GM12865 (cell line): Measurements from ENCODE around the gene SENP1.

Source experiments
- DNase-seq: peaks from one replicate; pipeline ENCODE4 v3.0.0; 2010; ENCODE audit warnings: low read depth
- H3K4me3 ChIP-seq: 2 replicates; pipeline ENCODE4 v1.5.1; 2011; ENCODE audit warnings: mild to moderate bottlenecking, low read depth, low read length, control low read depth
- TF ChIP-seq, protein P1 (sequence below): IDR thresholded peaks from 2 replicates; pipeline ENCODE4 v1.5.1; 2011; ENCODE audit warnings: low read length, control low read depth, low read depth, inconsistent platforms; ENCODE audit not compliant: insufficient read depth; ENCODE audit errors: missing control alignments

The SENP1 gene

DNA sequence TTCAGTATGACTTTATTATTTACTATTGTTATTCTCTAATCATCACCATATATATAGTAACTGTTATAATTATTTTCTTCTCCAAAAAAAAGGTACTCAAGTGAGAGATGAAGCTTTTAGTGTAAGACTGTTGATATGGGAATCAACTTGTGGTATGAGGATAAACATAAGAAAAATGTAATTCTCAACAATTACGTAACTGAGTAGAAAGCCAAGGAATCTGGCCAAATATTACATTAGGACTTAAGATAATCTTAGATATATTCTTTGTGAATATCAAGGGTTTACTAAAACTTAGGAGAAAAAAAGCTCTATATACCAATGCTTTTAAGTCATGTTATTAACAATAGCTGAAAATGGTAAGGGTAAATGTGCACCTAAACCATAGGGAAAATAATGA lies 13.3 kb downstream of the SENP1 start:
- no peak for DNase-seq
- TF ChIP-seq, protein P1, sequence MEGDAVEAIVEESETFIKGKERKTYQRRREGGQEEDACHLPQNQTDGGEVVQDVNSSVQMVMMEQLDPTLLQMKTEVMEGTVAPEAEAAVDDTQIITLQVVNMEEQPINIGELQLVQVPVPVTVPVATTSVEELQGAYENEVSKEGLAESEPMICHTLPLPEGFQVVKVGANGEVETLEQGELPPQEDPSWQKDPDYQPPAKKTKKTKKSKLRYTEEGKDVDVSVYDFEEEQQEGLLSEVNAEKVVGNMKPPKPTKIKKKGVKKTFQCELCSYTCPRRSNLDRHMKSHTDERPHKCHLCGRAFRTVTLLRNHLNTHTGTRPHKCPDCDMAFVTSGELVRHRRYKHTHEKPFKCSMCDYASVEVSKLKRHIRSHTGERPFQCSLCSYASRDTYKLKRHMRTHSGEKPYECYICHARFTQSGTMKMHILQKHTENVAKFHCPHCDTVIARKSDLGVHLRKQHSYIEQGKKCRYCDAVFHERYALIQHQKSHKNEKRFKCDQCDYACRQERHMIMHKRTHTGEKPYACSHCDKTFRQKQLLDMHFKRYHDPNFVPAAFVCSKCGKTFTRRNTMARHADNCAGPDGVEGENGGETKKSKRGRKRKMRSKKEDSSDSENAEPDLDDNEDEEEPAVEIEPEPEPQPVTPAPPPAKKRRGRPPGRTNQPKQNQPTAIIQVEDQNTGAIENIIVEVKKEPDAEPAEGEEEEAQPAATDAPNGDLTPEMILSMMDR, result no peak
- H3K4me3 ChIP-seq, result no peak overlapping the region

DNA sequence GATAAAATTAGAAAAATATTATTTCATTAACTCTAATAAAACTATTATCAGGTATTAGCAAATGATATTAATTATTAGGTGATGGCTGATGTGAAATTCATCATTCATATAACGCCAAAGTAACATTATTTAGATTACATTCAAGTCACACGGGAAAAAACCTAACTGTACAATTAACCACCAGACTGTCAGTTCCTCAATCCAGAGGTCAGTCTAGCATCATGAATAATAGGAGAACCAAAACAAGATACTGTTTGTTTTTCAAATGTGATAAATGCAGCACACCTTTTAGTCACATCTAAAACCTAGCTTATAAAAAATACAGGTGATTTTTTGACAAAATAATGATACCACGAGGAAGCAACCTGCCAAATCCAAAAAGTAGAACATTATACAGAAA lies 19.6 kb downstream of the SENP1 start:
- TF ChIP-seq, protein P1, result no peak
- DNase-seq, result no peak
- H3K4me3 ChIP-seq, result no peak overlapping the region

DNA sequence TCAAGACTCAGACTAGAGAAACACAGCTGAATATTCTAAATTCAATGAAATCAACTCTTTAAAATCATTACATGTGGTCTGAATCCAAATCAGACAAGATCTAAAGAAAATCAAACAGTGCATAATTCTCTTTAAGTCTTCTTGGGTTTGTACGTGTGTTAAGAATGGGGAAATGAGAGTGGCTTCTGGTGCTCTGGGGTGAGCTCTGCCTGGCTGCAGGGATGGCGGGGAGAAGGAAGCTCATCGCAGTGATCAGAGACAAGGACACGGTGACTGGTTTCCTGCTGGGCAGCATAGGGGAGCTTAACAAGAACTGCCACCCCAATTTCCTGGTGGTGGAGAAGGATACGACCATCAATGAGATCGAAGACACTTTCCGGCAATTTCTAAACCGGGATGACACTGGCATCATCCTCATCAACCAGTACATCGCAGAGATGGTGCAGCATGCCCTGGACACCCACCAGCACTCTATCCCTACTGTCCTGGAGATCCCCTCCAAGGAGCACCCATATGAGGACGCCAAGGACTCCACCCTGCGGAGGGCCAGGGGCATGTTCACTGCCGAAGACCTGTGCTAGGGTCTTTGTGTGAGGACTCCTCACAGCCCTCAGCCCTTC lies 20.9 kb downstream of the SENP1 start:
- no peak overlapping the region for H3K4me3 ChIP-seq
- no peak for DNase-seq
- TF ChIP-seq, protein P1, result no peak

DNA sequence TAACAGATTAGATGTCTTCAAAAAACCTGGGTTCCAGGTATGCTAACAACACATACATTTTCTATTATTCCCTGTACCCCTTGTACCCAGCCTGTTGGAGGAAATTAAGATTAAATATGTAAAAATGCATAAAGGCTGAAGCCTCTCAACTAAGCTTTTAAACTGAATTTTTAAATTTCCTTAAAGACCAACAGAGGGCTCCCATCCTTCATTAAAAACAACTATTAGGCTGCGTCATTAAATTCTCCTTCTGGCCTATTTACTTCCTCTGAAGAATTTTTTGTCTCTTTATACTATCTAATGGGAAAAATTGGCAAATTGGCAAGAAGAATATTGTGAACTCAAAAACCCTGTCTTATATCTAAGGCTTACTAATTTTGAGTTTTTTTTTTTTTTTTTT lies 21.8 kb downstream of the SENP1 start:
- TF ChIP-seq, protein P1, result no peak
- DNase-seq, result no peak
- no peak overlapping the region for H3K4me3 ChIP-seq

DNA sequence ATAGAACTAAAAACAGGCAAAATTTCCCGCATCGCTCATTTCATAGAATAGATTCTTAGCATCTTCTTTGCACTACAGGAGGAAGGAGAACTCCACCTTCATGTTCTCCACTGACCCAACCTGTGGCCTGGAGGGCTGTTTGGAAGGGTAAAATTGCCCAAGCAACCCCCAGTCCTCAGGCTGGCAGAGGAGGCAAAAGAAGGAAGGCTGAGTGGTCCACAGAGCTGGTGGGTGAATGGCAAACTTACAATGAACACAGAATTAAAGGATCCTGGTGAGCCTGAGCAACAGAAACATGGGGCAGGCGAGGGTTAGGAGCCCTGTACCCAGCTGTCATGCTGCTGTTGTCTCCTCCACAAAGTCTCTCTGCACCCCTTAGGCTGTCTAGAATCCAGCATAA lies 25.1 kb downstream of the SENP1 start:
- DNase-seq, result no peak
- TF ChIP-seq, protein P1, result no peak
- no peak overlapping the region for H3K4me3 ChIP-seq

DNA sequence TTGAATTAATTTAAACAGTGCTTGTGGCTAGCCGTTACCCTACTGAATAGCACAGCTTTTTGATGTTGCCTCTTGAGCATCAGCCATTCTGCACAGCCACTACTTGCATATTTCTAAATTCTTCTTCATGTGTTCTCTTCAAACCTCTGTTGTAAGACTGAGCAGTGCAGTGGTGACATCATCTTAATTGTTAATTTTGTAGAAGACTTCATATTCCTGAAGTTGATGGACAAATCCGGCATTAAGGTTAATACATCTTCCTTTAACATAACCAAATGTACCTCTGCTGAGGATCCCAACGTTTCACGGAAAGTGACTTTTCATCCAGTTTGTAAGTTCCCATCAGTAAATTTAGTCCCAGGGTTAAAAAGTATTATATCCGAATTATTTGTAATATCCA lies 25.6 kb downstream of the SENP1 start:
- TF ChIP-seq, protein P1, result no peak
- H3K4me3 ChIP-seq, result no peak overlapping the region
- DNase-seq, result no peak

DNA sequence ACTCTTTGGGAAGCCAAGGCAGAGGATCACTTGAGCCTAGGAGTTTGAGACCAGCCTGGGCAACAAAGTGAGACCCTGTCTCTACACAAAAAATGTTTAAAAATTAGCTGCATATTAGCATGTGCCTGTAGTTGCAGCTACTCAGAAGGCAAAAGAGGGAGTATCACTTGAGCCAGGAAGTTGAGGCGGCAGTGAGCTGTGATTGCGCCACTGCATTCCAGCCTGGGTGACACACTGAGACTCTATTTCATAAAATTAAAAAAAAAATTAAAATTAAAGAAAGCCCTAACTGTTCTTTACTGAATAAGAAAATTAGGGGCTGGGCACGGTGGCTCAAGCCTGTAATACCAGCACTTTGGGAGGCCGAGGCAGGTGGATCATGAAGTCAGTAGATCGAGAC lies 27.0 kb downstream of the SENP1 start:
- TF ChIP-seq, protein P1, result no peak
- no peak overlapping the region for H3K4me3 ChIP-seq

More for the DNA sequence above, 27.0 kb downstream of the SENP1 start:
- DNase-seq, result no peak
